Cardiac muscle cell (in vitro differentiated cells and primary cell): Measurements from ENCODE around the gene DPYSL5. TPM values are rescaled to one million over a fixed set of nuclear protein-coding genes. Genes with fewer than 3 reads are reported as not detected.
A peak's percentile ranks its signal among the peaks of the same experiment; 100 is the strongest.

Experiments
- DNase-seq, 2 donors: peaks; one replicate each; pipeline versions ENCODE4 v3.0.0 to v3.0.0-alpha.2; 2010 to 2017; ENCODE audit warnings: low read depth in 1 of 2, low spot score in 1 of 2
- H3K27ac ChIP-seq: fragments of 200-600 bp; sonication (generic); 2 replicates; pipeline ENCODE4 v1.5.1; 2016
- H3K27me3 ChIP-seq: fragments of 200-600 bp; sonication (generic); 2 replicates; pipeline ENCODE4 v1.6.0; 2016; ENCODE audit warnings: control low read depth
- H3K36me3 ChIP-seq: fragments of 200-600 bp; sonication (generic); 2 replicates; pipeline ENCODE4 v1.5.1; 2016; ENCODE audit warnings: control low read depth
- H3K4me1 ChIP-seq: fragments of 200-600 bp; sonication (generic); 2 replicates; pipeline ENCODE4 v1.8.1; 2017; ENCODE audit warnings: low read depth, mild to moderate bottlenecking, mixed run types
- H3K4me3 ChIP-seq: fragments of 200-600 bp; sonication (generic); 2 replicates; pipeline ENCODE4 v1.5.1; 2016; ENCODE audit warnings: mild to moderate bottlenecking
- H3K9me3 ChIP-seq: fragments of 200-600 bp; sonication (generic); 2 replicates; pipeline ENCODE4 v1.5.1; 2017; ENCODE audit warnings: low read depth, mild to moderate bottlenecking, control low read depth
- polyA plus RNA-seq: library from polyadenylated mRNA; unstranded; fragments of >200 nt; fragmentation: Nextera tagmentation; extraction: Ambion mirVana; gene quantifications from 2 replicates; pipeline ENCODE4 v1.2.1, GENCODE V29; 2016
- total RNA-seq: library from RNA; depleted of rRNA; stranded (reverse); fragments of >200 nt; gene quantifications from 2 replicates; pipeline ENCODE4 v1.2.3, GENCODE V29; 2016
- TF ChIP-seq, protein P1 (sequence below): IDR thresholded peaks from 2 replicates; pipeline ENCODE4 v1.5.1; 2012; ENCODE audit warnings: low read depth, mild to moderate bottlenecking, low read length

The DPYSL5 gene
- total and polyA plus RNA-seq, 2 experiments from 2014 or later: 4.1 to 5.6 TPM

DNA sequence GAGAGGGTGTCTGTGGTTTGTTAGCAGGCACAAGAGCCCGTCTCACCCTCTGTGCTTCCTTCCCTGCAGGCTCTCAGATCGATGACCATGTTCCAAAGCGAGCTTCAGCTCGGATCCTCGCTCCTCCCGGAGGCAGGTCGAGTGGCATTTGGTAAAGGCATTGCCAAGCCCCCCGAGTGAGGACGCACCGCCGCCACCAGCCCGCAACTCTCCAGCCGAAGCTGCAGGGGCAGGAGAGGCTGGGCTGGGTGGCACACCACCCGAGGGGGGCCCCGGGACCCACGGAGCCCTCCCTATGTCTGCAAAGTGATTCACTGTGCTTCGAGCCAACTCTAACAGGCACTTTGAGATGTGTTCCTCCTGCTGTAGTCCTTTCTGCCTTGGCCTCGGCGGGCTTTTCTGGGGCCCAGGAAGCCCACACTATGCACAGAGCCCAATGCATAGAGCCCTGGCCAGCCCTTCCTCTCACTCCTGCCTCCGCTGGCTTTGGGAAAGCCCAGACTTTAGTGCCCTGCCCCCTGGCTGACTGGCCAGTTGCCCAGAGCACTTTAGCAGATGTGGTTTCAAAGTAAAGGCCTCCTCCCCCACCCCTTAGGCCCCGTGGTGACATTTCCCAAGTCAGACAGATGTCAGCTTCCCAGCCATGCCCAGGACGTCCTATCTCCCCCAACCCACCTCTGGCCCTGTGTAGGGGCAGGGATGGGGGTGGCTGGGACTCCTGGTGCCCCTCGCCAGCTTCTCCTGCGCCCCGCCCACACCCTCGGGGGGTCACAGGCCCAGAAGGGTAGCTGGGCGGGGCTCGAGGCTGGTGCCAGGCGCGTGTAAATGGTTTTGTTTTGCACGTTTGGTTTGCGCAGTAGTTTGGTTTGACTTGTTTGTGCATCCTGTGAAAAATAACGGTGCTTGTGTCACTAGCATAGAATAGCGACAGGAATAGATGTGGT, 99.2 kb downstream of the DPYSL5 start:
- Histone ChIP-seq H3K4me1 (peaks cover 17% of the 10 kb centered on the region), H3K27me3 (peaks cover 16% of the 10 kb centered on the region), H3K4me3 (no peak overlapping the region), H3K9me3 (no peaks in the 10 kb centered on the region), H3K27ac (peak overlapping the region; percentile 34), H3K36me3 (no peaks in the 10 kb centered on the region)
- peak; percentile 77 to 81 for DNase-seq
- TF ChIP-seq, protein P1, sequence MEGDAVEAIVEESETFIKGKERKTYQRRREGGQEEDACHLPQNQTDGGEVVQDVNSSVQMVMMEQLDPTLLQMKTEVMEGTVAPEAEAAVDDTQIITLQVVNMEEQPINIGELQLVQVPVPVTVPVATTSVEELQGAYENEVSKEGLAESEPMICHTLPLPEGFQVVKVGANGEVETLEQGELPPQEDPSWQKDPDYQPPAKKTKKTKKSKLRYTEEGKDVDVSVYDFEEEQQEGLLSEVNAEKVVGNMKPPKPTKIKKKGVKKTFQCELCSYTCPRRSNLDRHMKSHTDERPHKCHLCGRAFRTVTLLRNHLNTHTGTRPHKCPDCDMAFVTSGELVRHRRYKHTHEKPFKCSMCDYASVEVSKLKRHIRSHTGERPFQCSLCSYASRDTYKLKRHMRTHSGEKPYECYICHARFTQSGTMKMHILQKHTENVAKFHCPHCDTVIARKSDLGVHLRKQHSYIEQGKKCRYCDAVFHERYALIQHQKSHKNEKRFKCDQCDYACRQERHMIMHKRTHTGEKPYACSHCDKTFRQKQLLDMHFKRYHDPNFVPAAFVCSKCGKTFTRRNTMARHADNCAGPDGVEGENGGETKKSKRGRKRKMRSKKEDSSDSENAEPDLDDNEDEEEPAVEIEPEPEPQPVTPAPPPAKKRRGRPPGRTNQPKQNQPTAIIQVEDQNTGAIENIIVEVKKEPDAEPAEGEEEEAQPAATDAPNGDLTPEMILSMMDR: no peak

DNA sequence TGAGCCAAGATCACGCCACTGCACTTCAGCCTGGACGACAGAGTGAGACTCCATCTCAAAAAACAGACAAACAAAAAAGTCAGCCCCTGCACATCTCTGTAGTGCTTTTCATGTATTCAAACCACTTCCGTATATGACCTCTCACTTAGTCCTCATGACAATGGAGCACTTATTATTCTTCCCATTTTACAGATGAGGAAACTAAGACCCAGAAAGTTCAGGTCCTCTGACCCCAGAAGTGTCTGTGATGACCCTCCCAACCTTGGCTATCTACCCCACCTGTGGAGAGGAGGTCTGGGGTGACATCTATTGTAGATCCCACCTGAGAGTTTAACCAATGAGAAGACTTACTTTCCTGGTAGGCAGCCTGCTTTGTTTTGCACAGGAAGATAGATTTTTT, 100.9 kb downstream of the DPYSL5 start:
- no peaks in the 10 kb centered on the region for H3K36me3 ChIP-seq
- peaks cover 5% of the 10 kb centered on the region for H3K27me3 ChIP-seq
- TF ChIP-seq, protein P1: no peak
- H3K27ac ChIP-seq: no peak overlapping the region
- no peak for DNase-seq
- H3K4me3 ChIP-seq: no peak overlapping the region
- no peaks in the 10 kb centered on the region for H3K9me3 ChIP-seq
- H3K4me1 ChIP-seq: peaks cover 17% of the 10 kb centered on the region

DNA sequence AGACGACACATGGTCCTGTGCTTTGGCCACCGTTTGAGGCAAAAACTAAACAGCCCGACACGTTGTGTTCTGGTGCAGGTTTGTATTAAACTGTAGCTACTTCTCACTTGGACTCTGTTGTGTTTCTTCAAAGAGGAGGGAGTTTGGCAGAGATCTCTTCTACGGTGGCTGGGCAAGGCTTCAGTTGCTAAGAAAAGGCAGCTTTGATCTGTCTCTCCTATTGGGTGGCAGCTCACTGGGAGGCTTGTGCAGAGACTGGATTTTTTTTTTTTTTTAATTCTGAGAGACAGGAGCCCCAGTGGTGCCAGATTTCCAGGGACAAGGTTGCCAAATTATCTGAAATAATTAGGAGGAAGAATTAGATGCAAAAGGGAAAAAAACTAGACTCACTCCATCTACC, 102.3 kb downstream of the DPYSL5 start:
- Histone ChIP-seq H3K4me3 (no peak overlapping the region), H3K36me3 (no peaks in the 10 kb centered on the region), H3K27me3 (peaks cover 6% of the 10 kb centered on the region), H3K27ac (no peak overlapping the region), H3K4me1 (peaks cover 17% of the 10 kb centered on the region), H3K9me3 (no peaks in the 10 kb centered on the region)
- DNase-seq: no peak
- TF ChIP-seq, protein P1: no peak

DNA sequence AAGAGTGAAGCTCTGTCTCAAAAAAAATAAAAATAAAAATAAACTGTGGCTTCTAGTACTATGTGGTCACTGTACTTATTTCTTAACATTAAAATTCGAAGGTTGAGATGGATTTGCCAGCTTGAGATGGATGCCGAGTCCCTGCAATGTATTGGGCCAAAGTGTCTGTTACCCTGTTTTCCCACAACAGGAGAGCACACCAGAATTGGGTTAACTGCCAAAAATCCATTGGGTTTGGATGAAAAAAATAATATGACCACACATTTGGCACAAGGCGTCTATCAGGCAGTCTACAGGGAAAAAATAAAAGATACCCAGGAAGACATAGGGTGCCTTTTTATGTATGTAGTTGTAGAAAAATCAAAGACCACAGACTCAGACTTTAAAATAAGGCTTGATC, 103.3 kb downstream of the DPYSL5 start:
- TF ChIP-seq, protein P1: no peak
- Histone ChIP-seq H3K9me3 (no peaks in the 10 kb centered on the region), H3K4me1 (peaks cover 17% of the 10 kb centered on the region), H3K27ac (no peak overlapping the region), H3K27me3 (peaks cover 14% of the 10 kb centered on the region), H3K36me3 (no peaks in the 10 kb centered on the region), H3K4me3 (no peak overlapping the region)
- DNase-seq: peak in 1 of 2 donors; percentile 20

- peaks cover 17% of the 10 kb centered on the region for H3K27me3 ChIP-seq
- H3K36me3 ChIP-seq: no peaks in the 10 kb centered on the region
- H3K9me3 ChIP-seq: no peaks in the 10 kb centered on the region
- TF ChIP-seq, protein P1: no peak
- no peak overlapping the region for H3K4me3 ChIP-seq
- no peak overlapping the region for H3K27ac ChIP-seq
- DNase-seq: no peak
- H3K4me1 ChIP-seq: peaks cover 8% of the 10 kb centered on the region
Observed at GRCh38 chr2:26952374-26952773, 104.4 kb downstream of the DPYSL5 start.
